Upper lobe of right lung (tissue), 1 donor: Measurements from ENCODE around the gene CACNA2D4. TPM values are rescaled to one million over a fixed set of nuclear protein-coding genes. Genes with fewer than 3 reads are reported as not detected.

Experiments
- ATAC-seq: fragments of 200-7000 bp; cut with Tn5 transposase; one replicate; pipeline ENCODE4 v1.9.1; 2020; ENCODE audit warnings: mild to moderate bottlenecking, moderate library complexity
- DNase-seq: peaks from one replicate; pipeline ENCODE4 v3.0.0-alpha.2; 2020
- H3K27ac ChIP-seq: fragments of 200-600 bp; one replicate; pipeline ENCODE4 v1.8.0; 2022
- H3K27me3 ChIP-seq: fragments of 200-600 bp; one replicate; pipeline ENCODE4 v1.8.0; 2022; ENCODE audit warnings: mild to moderate bottlenecking
- H3K36me3 ChIP-seq: fragments of 200-600 bp; one replicate; pipeline ENCODE4 v1.8.0; 2022
- H3K4me1 ChIP-seq: fragments of 200-600 bp; one replicate; pipeline ENCODE4 v1.8.0; 2022
- H3K4me3 ChIP-seq: fragments of 200-600 bp; one replicate; pipeline ENCODE4 v1.8.0; 2022; ENCODE audit warnings: mild to moderate bottlenecking
- H3K9me3 ChIP-seq: fragments of 200-600 bp; one replicate; pipeline ENCODE4 v1.8.0; 2022
- CTCF ChIP-seq: fragments of 200-600 bp; IDR thresholded peaks from one replicate; pipeline ENCODE4 v1.8.0; 2022; ENCODE audit warnings: antibody characterized with exemption
- intact Hi-C: fragments of 100-400 bp; cut with DNase I; formaldehyde crosslinking; loops from one replicate; pipeline ENCODE4 v1.11.0; 2022
- total RNA-seq: library from RNA; stranded (reverse); fragmentation: NEBNext Ultra II Directional; extraction: Animal tissue kit (Norgen Biotek cat#: 25700); gene quantifications from one replicate; pipeline ENCODE4 v1.2.1, GENCODE V29; 2021
- donor health status: DM: no; HTN: yes; CAD: no; lungs with severe emphysema.

CACNA2D4 gene
- total RNA-seq, 1 donor from 2014 or later, result 5.5 TPM

- H3K9me3 ChIP-seq, result no peaks in the 10 kb centered on the region
- peaks cover 4% of the 10 kb centered on the region for H3K36me3 ChIP-seq
- ATAC-seq (peak; percentile 78), DNase-seq (no peak)
- intact Hi-C loops, result no loop called here
- no peaks in the 10 kb centered on the region for H3K27me3 ChIP-seq
- no peak for TF ChIP-seq CTCF
- no peak overlapping the region for H3K27ac ChIP-seq
- no peak overlapping the region for H3K4me3 ChIP-seq
- no peaks in the 10 kb centered on the region for H3K4me1 ChIP-seq
Measured at GRCh38 chr12:1763153-1763552, 155.3 kb downstream of the CACNA2D4 start.

DNA sequence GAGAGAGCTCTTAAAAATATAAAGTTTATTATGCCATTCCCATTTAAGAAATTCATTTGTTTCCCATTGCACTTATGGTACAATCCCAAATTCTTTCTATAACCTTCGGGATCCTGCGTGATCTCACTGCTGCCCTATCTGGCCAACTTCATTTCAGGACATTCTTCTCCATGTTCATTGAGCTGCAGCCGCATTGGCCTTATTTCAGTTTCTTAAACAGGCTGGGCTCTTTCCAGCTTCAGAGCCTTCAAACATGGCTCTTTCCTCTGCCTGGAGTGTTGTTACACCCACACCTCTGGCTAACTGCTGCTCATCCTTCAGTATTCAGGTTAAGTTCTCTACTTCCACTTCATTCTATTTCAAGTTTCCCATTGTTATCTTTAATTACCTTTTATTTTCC is 156.6 kb downstream of the CACNA2D4 start:
- H3K27ac ChIP-seq, result no peak overlapping the region
- DNase-seq (no peak), ATAC-seq (no peak)
- H3K27me3 ChIP-seq, result no peaks in the 10 kb centered on the region
- intact Hi-C loops, result no loop called here
- H3K4me1 ChIP-seq, result no peaks in the 10 kb centered on the region
- H3K36me3 ChIP-seq, result peaks cover 13% of the 10 kb centered on the region
- no peak overlapping the region for H3K4me3 ChIP-seq
- no peak for TF ChIP-seq CTCF
- H3K9me3 ChIP-seq, result no peaks in the 10 kb centered on the region

GRCh38 chr12:1760566-1761382 is 157.7 kb downstream of the CACNA2D4 start:
- intact Hi-C loops, result no loop called here
- DNase-seq (no peak), ATAC-seq (peak; percentile 46)
- no peak overlapping the region for H3K4me3 ChIP-seq
- H3K27me3 ChIP-seq, result no peaks in the 10 kb centered on the region
- no peak overlapping the region for H3K27ac ChIP-seq
- H3K9me3 ChIP-seq, result no peaks in the 10 kb centered on the region
- no peak for TF ChIP-seq CTCF
- no peaks in the 10 kb centered on the region for H3K4me1 ChIP-seq
- H3K36me3 ChIP-seq, result peaks cover 17% of the 10 kb centered on the region

DNA sequence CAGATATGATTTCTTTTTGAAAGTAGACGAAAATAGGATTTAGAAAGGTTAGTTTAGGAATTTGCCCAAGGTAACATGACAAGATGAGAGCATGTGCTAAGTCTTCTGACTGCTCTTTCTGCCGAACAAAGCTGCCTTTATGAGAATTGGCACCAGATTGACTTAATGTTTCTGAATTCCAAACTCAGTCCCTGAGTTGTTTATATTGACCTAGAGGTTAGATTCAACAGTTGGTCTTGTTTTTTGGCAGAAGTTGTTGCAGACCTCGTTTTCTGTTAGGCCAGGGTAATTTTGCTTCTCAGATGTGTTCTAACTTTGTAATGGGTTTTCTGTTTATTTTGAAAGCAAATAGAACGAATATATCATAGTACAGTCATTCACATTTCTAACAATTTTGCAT is 159.6 kb downstream of the CACNA2D4 start:
- no peak overlapping the region for H3K4me3 ChIP-seq
- no peak for TF ChIP-seq CTCF
- intact Hi-C loops, result no loop called here
- H3K27ac ChIP-seq, result no peak overlapping the region
- H3K9me3 ChIP-seq, result no peaks in the 10 kb centered on the region
- no peaks in the 10 kb centered on the region for H3K27me3 ChIP-seq
- no peak for DNase-seq
- peaks cover 33% of the 10 kb centered on the region for H3K36me3 ChIP-seq
- no peaks in the 10 kb centered on the region for H3K4me1 ChIP-seq
- ATAC-seq, result no peak

DNA sequence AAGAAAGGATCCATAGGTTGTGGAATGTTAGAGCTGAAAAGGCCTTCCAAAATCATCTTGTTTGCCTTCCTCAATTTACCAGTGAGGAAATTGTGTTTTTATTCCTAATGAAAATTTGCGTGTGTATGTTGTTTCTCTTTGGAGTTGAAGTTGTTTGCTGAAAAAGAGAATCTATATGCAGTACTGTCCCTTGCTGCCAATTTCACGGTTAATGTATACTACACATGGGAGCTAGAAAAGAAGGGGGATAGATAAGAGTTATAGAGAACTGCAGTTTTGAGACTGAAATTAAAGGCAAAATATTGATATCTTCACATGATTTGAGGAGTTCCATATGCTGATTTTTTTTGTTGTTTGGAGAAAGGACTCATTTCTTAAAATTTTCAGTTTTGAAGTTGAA is 160.1 kb downstream of the CACNA2D4 start:
- ATAC-seq, result no peak
- no peaks in the 10 kb centered on the region for H3K4me1 ChIP-seq
- no peaks in the 10 kb centered on the region for H3K9me3 ChIP-seq
- peaks cover 33% of the 10 kb centered on the region for H3K36me3 ChIP-seq
- H3K27ac ChIP-seq, result no peak overlapping the region
- no peak overlapping the region for H3K4me3 ChIP-seq
- no peaks in the 10 kb centered on the region for H3K27me3 ChIP-seq
- no peak for TF ChIP-seq CTCF
- no peak for DNase-seq
- intact Hi-C loops, result no loop called here
